K562 (cell line): Measurements from ENCODE around the gene EIPR1. TPM values are rescaled to one million over a fixed set of nuclear protein-coding genes. Genes with fewer than 3 reads are reported as not detected.

ENCODE experiments used
- ATAC-seq: fragments of 200-7000 bp; cut with Tn5 transposase; 3 replicates; pipeline ENCODE4 v1.9.1; 2020; ENCODE audit warnings: moderate library complexity
- BruUV-seq: library from RNA; stranded (reverse); fragments of 400-500 nt; replicated peaks from 2 replicates; lab custom pipeline; 2021; lab: Mats Ljungman, UMichigan
- CTCF ChIA-PET: fragments of 300-600 bp; formaldehyde crosslinking; extraction: SDS; loops from one replicate; lab custom pipeline; 2021; ENCODE audit warnings: low intra/inter-chr PET ratio; lab: Yijun Ruan, JAX
- POLR2A ChIA-PET: fragments of 300-600, 350-650 bp; sonication (Branson Sonifier 250); formaldehyde crosslinking; extraction: SDS; loops from one replicate; lab custom pipeline; 2021; ENCODE audit warnings: antibody characterized with exemption, inconsistent platforms; lab: Yijun Ruan, JAX
- DNase-seq, 4 experiments: peaks; one replicate each; pipeline versions ENCODE4 v3.0.0 to v3.0.0-alpha.2; 2011 to 2018; ENCODE audit warnings: low spot score in 3 of 4, mixed read lengths in 3 of 4; ENCODE audit errors: extremely low read depth in 1 of 4
- FAIRE-seq: peaks from 2 replicates; lab custom pipeline; 2011; peaks lifted over from hg19 to GRCh38; lab: Jason Lieb, UNC
- H2AFZ ChIP-seq: 2 replicates; pipeline ENCODE4 v1.6.0; 2011; ENCODE audit warnings: low read depth, low read length, control low read depth, inconsistent platforms
- H3K27ac ChIP-seq: fragments of 200-600 bp; 3 replicates; pipeline ENCODE4 v1.8.0; 2011; ENCODE audit warnings: low read depth, mild to moderate bottlenecking, control low read depth, inconsistent platforms, low read length, moderate library complexity, mixed read lengths; ENCODE audit errors: extremely low read depth
- H3K27me3 ChIP-seq, 2 experiments: fragments of 300-600 bp in 1 of 2; 2 replicates in 1 of 2; 3 replicates in 1 of 2; pipeline versions ENCODE4 v1.6.0 to v1.8.0; 2011; ENCODE audit warnings: inconsistent platforms in 2 of 2, low read length in 2 of 2, mild to moderate bottlenecking in 1 of 2, mixed read lengths in 1 of 2, moderate library complexity in 1 of 2; ENCODE audit not compliant: control insufficient read depth in 2 of 2, insufficient read depth in 2 of 2
- H3K36me3 ChIP-seq: fragments of 300-600 bp; 3 replicates; pipeline ENCODE4 v1.8.0; 2011; ENCODE audit warnings: mild to moderate bottlenecking, low read length, inconsistent platforms; ENCODE audit not compliant: control insufficient read depth, insufficient read depth
- H3K4me1 ChIP-seq, 2 experiments: fragments of 200-600 bp in 1 of 2; replicated peaks in 1 of 2; 2 replicates in 1 of 2; 3 replicates in 1 of 2; pipeline versions ENCODE4 v1.5.1 to v1.8.0; 2011; ENCODE audit warnings: inconsistent platforms in 2 of 2, low read length in 2 of 2, mild to moderate bottlenecking in 1 of 2, mixed read lengths in 1 of 2, moderate library complexity in 1 of 2; ENCODE audit not compliant: control insufficient read depth in 2 of 2, insufficient read depth in 2 of 2
- H3K4me2 ChIP-seq: 2 replicates; pipeline ENCODE4 v1.6.1; 2011; ENCODE audit warnings: low read length, control low read depth, inconsistent platforms, mixed read lengths; ENCODE audit not compliant: insufficient read depth
- H3K4me3 ChIP-seq: fragments of 200-600 bp; sonication (generic), shearing (Covaris generic); 2 replicates; pipeline ENCODE4 v1.5.1; 2016; ENCODE audit warnings: control low read depth, inconsistent platforms
- H3K79me2 ChIP-seq: fragments of 200-600 bp; 3 replicates; pipeline ENCODE4 v1.8.0; 2011; ENCODE audit warnings: low read length, inconsistent platforms; ENCODE audit not compliant: control insufficient read depth, insufficient read depth
- H3K9ac ChIP-seq, 2 experiments: 2 replicates each; pipeline versions ENCODE4 v1.6.0 to v1.6.1; 2011; ENCODE audit warnings: low read depth in 2 of 2, low read length in 2 of 2, control low read depth in 1 of 2, inconsistent platforms in 1 of 2, mild to moderate bottlenecking in 1 of 2, mixed read lengths in 1 of 2; ENCODE audit not compliant: insufficient read depth in 1 of 2
- H3K9me1 ChIP-seq: one replicate; pipeline ENCODE4 v1.6.0; 2011; ENCODE audit warnings: inconsistent platforms, mild to moderate bottlenecking, low read length, moderate library complexity; ENCODE audit not compliant: control insufficient read depth, insufficient read depth
- H3K9me3 ChIP-seq: replicated peaks from 2 replicates; pipeline ENCODE4 v1.5.1; 2011; ENCODE audit warnings: low read depth, low read length, inconsistent platforms; ENCODE audit not compliant: control insufficient read depth, insufficient read depth
- H4K20me1 ChIP-seq: replicated peaks from 2 replicates; pipeline ENCODE4 v1.6.1; 2011; ENCODE audit warnings: low read length, inconsistent platforms, mixed read lengths; ENCODE audit not compliant: control insufficient read depth, insufficient read depth
- HNRNPUL1 ChIP-seq: fragments of 200-400 bp; formaldehyde crosslinking; IDR thresholded peaks from 2 replicates; pipeline ENCODE4 v1.6.1; 2017; ENCODE audit warnings: low read length
- PHF8 ChIP-seq: fragments of 200-600 bp; sonication (generic); IDR thresholded peaks from 2 replicates; pipeline ENCODE4 v1.6.1; 2012; ENCODE audit warnings: mixed run types, mild to moderate bottlenecking, inconsistent platforms, low read length, moderate library complexity, borderline replicate concordance
- ZBTB7A ChIP-seq: IDR thresholded peaks from 2 replicates; pipeline ENCODE4 v1.6.1; 2011; ENCODE audit warnings: low read depth, mild to moderate bottlenecking, low read length, moderate library complexity, borderline replicate concordance; ENCODE audit not compliant: control insufficient read depth
- ZNF146 ChIP-seq: IDR thresholded peaks from one replicate; pipeline ENCODE4 v1.6.1; 2018; ENCODE audit warnings: missing compliant biosample characterization; ENCODE audit not compliant: unreplicated experiment
- ZNF212 ChIP-seq: fragments of 450-650 bp; formaldehyde crosslinking; IDR thresholded peaks from 2 replicates; pipeline ENCODE4 v1.4.0; 2020; ENCODE audit warnings: mild to moderate bottlenecking
- WGBS: fragments of 100-300 bp; shearing (Covaris generic); methylation state at CpG from one replicate; pipeline ENCODE4 v1.1.6; 2016; ENCODE audit warnings: low coverage, mixed read lengths; ENCODE audit not compliant: insufficient coverage; ENCODE audit errors: missing lambda C conversion rate; 5-methylcytosine and 5-hydroxymethylcytosine counted together
- in situ Hi-C: fragments of 300-500 bp; cut with MboI; formaldehyde crosslinking; loops from 4 replicates; pipeline ENCODE4 v1.15.0; 2018; ENCODE audit warnings: inconsistent platforms, mixed read lengths
- intact Hi-C: fragments of 100-400 bp; cut with micrococcal nuclease; formaldehyde crosslinking; loops from 2 replicates; pipeline ENCODE4 v1.14.2; 2022
- polyA plus RNA-seq, 8 experiments: library from polyadenylated mRNA; depleted of rRNA in 4 of 8; stranded (reverse) in 5 of 8; unstranded in 3 of 8; fragments of >200 nt; fragmentation: Nextera tagmentation in 2 of 8; fragmentation: Illumina TruSeq in 1 of 8; extraction: Ambion mirVana in 2 of 8; extraction: Trizol in 1 of 8; gene quantifications; 2 replicates each; pipeline versions ENCODE4 v1.2.1 to v1.2.3, GENCODE V29; 2011 to 2014; ENCODE audit warnings: inconsistent platforms in 1 of 8, missing spikeins in 1 of 8
- total RNA-seq, 7 experiments: library from RNA; depleted of rRNA in 6 of 7; stranded (reverse); fragments of >200 nt in 6 of 7; fragmentation: Illumina TruSeq in 2 of 7; extraction: Trizol in 2 of 7; gene quantifications; 2 replicates each; pipeline versions ENCODE4 v1.2.1 to v1.2.3, GENCODE V29; 2011 to 2021; ENCODE audit warnings: low replicate concordance in 1 of 7
- TF ChIP-seq, protein P1 (sequence below): fragments of 450-650 bp; IDR thresholded peaks from 2 replicates; pipeline ENCODE4 v1.6.1; 2016

EIPR1 gene
- total and polyA plus RNA-seq, 9 of the 15 experiments (the other 6 are each of a cell fraction or from before 2014, with no cell fraction given) = 19.9 to 54.4 (median 35.9) TPM

DNA sequence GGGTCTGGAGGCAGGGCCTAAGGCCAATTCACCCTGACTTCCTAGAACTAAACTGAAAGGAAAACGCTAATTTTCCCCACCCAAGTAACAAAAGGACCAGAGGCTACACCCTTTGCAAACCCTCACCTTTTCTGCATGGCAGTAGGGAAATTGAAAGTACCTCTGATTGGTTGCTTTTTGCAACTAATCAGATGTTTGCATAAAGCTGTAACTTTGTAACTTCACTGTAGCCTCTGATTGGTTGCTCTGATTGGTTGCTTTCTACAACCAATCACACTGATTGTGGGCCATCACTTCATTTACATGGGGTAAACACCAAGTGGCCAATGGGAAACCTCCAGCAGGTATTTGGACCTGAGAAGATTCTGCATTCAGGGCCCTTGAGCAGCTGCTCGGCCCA, 20.8 kb downstream of the EIPR1 start:
- no TSS peak for BruUV-seq
- H3K9me1 ChIP-seq = no peaks in the 10 kb centered on the region
- TF ChIP-seq, protein P1, sequence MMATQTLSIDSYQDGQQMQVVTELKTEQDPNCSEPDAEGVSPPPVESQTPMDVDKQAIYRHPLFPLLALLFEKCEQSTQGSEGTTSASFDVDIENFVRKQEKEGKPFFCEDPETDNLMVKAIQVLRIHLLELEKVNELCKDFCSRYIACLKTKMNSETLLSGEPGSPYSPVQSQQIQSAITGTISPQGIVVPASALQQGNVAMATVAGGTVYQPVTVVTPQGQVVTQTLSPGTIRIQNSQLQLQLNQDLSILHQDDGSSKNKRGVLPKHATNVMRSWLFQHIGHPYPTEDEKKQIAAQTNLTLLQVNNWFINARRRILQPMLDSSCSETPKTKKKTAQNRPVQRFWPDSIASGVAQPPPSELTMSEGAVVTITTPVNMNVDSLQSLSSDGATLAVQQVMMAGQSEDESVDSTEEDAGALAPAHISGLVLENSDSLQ = peak; percentile 7; the same call in 1 of the 2 replicates
- TF ChIP-seq ZNF212 (CRISPR knock-in tag) = no peak
- 0 out of 2 replicates have a peak, but pooled peaks cover 3% of the 10 kb centered on the region for H4K20me1 ChIP-seq
- in situ Hi-C loops = no loop called here
- H3K4me3 ChIP-seq = no peak overlapping the region
- H3K9ac ChIP-seq = no peak overlapping the region
- no peak overlapping the region for H2AFZ ChIP-seq
- intact Hi-C loops = no loop called here
- DNase-seq (no peak), FAIRE-seq (peak; percentile 44), ATAC-seq (peak; percentile 79)
- no peak overlapping the region for H3K4me2 ChIP-seq
- WGBS = 47% methylated on average over 2 of the region's 2 CpGs
- no peaks in the 10 kb centered on the region for H3K27me3 ChIP-seq
- H3K9me3 ChIP-seq = peaks cover 2% of the 10 kb centered on the region; the same call in 1 of the 2 replicates
- POLR2A ChIA-PET = no interaction called here
- H3K36me3 ChIP-seq = peaks cover 25% of the 10 kb centered on the region
- peaks cover 35% of the 10 kb centered on the region for H3K79me2 ChIP-seq
- CTCF ChIA-PET = no interaction called here
- no peak overlapping the region for H3K27ac ChIP-seq
- peaks cover 5% of the 10 kb centered on the region in 2 experiments; a peak in 3 of 5 replicates for H3K4me1 ChIP-seq

DNA sequence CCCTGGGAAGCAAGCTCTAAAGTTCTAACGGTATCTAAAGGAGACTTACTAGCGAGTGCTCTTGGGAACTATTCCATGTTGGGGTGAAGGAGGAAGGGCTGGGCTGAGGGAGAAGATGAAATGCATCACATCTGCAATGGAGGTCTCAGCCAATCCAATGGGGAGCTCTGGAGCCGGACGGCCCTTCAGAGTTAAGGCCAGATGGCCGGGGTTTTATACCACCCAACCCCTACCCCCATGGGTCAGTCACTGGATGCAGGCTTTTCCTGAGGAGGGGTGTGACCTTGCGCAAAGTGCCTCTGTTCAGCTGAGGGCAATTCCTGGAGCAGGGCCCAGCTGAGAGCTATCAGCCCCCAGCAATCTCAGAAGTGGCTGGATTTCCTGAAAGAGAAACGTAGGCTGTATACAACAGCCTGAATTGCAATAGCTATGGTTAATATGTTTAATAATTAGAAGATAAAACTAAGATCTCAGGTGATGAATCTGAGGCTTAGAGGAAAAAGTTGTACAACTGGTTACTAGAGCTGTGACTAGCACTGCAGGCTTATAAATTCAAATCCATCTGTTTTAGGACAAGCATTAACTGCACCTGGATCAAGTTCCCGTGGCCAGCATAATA, 21.6 kb downstream of the EIPR1 start:
- Histone ChIP-seq H3K9ac (peak overlapping the region in 1 of 2 experiments; percentile 33; a peak in 1 of 4 replicates), H3K4me3 (no peak overlapping the region), H2AFZ (no peak overlapping the region), H3K9me3 (peaks cover 2% of the 10 kb centered on the region; the same call in 1 of the 2 replicates), H3K9me1 (no peaks in the 10 kb centered on the region), H4K20me1 (no peaks in the 10 kb centered on the region), H3K4me1 (peaks cover 0 to 5% of the 10 kb centered on the region in 2 experiments; a peak in 2 of 5 replicates), H3K27me3 (no peaks in the 10 kb centered on the region), H3K79me2 (peaks cover 32% of the 10 kb centered on the region), H3K36me3 (peaks cover 25% of the 10 kb centered on the region), H3K4me2 (no peak overlapping the region), H3K27ac (no peak overlapping the region)
- no TSS peak for BruUV-seq
- intact Hi-C loops (no loop called here), in situ Hi-C loops (no loop called here)
- no peak; the same call in 1 of the 3 replicates for ATAC-seq
- ChIA-PET POLR2A (no interaction called here), CTCF (no interaction called here)
- DNase-seq = no peak
- 70% methylated on average over 8 of the region's 8 CpGs for WGBS
- no peak for FAIRE-seq
- TF ChIP-seq ZBTB7A (no peak), PHF8 (no peak), ZNF146 (CRISPR knock-in tag) (no peak), HNRNPUL1 (no peak)
